ENCODE measurements around the gene NECAB2. TPM values are rescaled to one million over a fixed set of nuclear protein-coding genes. Genes with fewer than 3 reads are reported as not detected.

NECAB2 gene
- total RNA-seq, 1 donor from 2014 or later = 0.32 TPM

DNA sequence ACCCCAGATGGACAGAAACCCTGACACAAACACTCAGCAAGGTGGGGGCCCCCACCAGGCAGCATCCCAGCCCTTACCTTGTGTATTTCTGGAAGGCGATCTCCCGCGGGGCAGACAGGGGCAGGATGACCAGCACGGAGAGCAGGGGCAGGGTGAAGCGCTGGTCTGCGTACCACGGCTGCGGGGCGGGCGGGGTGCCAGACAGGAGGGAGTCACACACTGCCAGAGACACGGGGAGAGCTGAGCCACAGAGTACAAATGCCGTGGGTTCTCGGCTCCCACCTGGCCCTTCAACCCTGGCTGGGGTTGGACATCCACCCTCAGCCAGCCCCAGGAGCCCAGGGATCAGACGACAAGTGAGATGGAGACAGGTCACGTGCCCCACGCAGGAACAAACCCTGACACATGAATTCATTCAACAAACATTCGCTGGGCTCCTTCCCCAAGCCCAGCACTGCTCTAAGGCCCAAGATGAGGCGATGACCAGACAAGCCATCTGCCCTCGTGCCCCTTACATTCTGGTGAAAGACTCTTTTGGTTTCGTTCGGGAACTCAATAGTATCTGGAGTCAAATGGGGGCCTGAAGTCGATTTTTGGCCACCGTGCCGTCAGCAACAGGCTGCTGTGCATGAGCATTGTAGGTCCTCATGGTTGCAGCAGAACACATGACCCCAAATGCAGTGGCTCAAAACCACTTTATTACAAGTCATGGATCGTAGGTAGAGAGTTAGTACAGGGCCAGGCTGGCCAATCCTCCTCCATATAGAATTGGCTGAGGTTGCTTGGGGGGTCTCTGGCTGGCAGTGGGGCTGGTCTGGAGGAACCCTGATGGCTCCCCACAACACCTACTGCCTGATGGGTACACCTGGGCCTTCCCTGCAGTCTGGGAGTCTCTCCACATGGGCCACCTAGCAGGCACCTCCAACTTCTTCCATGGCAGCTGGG, 65.5 kb downstream of the NECAB2 start:
- H3K27me3 Mint-ChIP-seq (ENCODE audit: low read depth, unreplicated experiment) = peaks cover 57% of the 10 kb centered on the region
- H3K4me1 ChIP-seq (ENCODE audit: insufficient read depth, low read length) = no peaks in the 10 kb centered on the region
- H3K4me3 ChIP-seq (ENCODE audit: insufficient read depth, low read depth, low read length) = no peak overlapping the region
- no peak overlapping the region for H3K4me2 ChIP-seq (ENCODE audit: low read length)
- H3K4me3 Mint-ChIP-seq (ENCODE audit: unreplicated experiment) = no peak overlapping the region
- H3K79me2 ChIP-seq (ENCODE audit: insufficient read depth, low read length) = no peaks in the 10 kb centered on the region
- TF ChIP-seq, protein P1, sequence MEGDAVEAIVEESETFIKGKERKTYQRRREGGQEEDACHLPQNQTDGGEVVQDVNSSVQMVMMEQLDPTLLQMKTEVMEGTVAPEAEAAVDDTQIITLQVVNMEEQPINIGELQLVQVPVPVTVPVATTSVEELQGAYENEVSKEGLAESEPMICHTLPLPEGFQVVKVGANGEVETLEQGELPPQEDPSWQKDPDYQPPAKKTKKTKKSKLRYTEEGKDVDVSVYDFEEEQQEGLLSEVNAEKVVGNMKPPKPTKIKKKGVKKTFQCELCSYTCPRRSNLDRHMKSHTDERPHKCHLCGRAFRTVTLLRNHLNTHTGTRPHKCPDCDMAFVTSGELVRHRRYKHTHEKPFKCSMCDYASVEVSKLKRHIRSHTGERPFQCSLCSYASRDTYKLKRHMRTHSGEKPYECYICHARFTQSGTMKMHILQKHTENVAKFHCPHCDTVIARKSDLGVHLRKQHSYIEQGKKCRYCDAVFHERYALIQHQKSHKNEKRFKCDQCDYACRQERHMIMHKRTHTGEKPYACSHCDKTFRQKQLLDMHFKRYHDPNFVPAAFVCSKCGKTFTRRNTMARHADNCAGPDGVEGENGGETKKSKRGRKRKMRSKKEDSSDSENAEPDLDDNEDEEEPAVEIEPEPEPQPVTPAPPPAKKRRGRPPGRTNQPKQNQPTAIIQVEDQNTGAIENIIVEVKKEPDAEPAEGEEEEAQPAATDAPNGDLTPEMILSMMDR (IDR thresholded peaks at IDR 0.05; ENCODE audit: insufficient read depth, low read depth, low read length) = no peak
- TF ChIP-seq EZH2 (IDR thresholded peaks at IDR 0.05; ENCODE audit: insufficient read depth, low read length) = no peak
- H4K20me1 ChIP-seq (ENCODE audit: insufficient read depth, low read length) = no peaks in the 10 kb centered on the region
- no peak overlapping the region for H3K9ac ChIP-seq (ENCODE audit: low read length)
- H3K36me3 Mint-ChIP-seq (ENCODE audit: low read depth, unreplicated experiment) = peaks cover 9% of the 10 kb centered on the region
- H3K27ac ChIP-seq (ENCODE audit: low read depth, low read length) = no peak overlapping the region
- H3K27me3 ChIP-seq (ENCODE audit: insufficient read depth, low read length) = peaks cover 2% of the 10 kb centered on the region
- peaks cover 13% of the 10 kb centered on the region for H3K9me3 Mint-ChIP-seq (ENCODE audit: unreplicated experiment)
- no peak overlapping the region for H3K27ac Mint-ChIP-seq (ENCODE audit: unreplicated experiment)
- DNase-seq (ENCODE audit: low read depth) (no peak), FAIRE-seq (no peak)
- peaks cover 9% of the 10 kb centered on the region for H3K9me3 ChIP-seq (ENCODE audit: insufficient read depth, low read depth, low read length)
- no peak overlapping the region for H2AFZ ChIP-seq (ENCODE audit: low read depth, low read length)
- H3K36me3 ChIP-seq (ENCODE audit: insufficient read depth, low read length) = no peaks in the 10 kb centered on the region
- no peaks in the 10 kb centered on the region for H3K4me1 Mint-ChIP-seq (ENCODE audit: low read depth, unreplicated experiment)

DNA sequence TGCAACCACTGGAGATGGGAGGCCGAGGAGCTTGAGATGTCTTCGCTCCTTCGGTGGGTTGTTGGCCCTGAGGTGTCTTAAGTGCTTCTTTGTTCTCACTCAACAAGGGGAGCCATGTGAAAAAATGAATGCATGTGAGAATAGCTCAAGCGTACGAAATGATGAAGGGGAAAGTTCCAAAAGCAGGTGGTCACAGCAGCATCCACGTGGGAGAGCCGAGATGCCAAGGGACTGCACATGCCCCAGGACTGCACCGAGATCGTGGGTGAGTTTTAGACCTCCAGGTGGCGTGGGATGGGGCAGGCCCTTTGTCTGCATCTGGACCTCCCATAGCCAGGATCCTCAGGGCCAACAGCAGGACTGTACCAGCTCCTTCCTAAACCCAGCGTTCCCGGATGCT, 66.5 kb downstream of the NECAB2 start:
- H3K27me3 ChIP-seq (ENCODE audit: insufficient read depth, low read length) = peaks cover 5% of the 10 kb centered on the region
- Mint-ChIP-seq H3K9me3 (ENCODE audit: unreplicated experiment) (peaks cover 11% of the 10 kb centered on the region), H3K27ac (ENCODE audit: unreplicated experiment) (no peak overlapping the region), H3K4me3 (ENCODE audit: unreplicated experiment) (no peak overlapping the region), H3K27me3 (ENCODE audit: low read depth, unreplicated experiment) (peaks cover 61% of the 10 kb centered on the region), H3K4me1 (ENCODE audit: low read depth, unreplicated experiment) (no peaks in the 10 kb centered on the region), H3K36me3 (ENCODE audit: low read depth, unreplicated experiment) (peaks cover 7% of the 10 kb centered on the region)
- H3K9me3 ChIP-seq (ENCODE audit: insufficient read depth, low read depth, low read length) = peaks cover 9% of the 10 kb centered on the region
- no peak overlapping the region for H2AFZ ChIP-seq (ENCODE audit: low read depth, low read length)
- H3K27ac ChIP-seq (ENCODE audit: low read depth, low read length) = no peak overlapping the region
- no peak overlapping the region for H3K9ac ChIP-seq (ENCODE audit: low read length)
- no peaks in the 10 kb centered on the region for H4K20me1 ChIP-seq (ENCODE audit: insufficient read depth, low read length)
- FAIRE-seq (no peak), DNase-seq (ENCODE audit: low read depth) (no peak)
- no peaks in the 10 kb centered on the region for H3K36me3 ChIP-seq (ENCODE audit: insufficient read depth, low read length)
- TF ChIP-seq EZH2 (IDR thresholded peaks at IDR 0.05; ENCODE audit: insufficient read depth, low read length) = no peak
- TF ChIP-seq, protein P1 (IDR thresholded peaks at IDR 0.05; ENCODE audit: insufficient read depth, low read depth, low read length) = no peak
- no peak overlapping the region for H3K4me3 ChIP-seq (ENCODE audit: insufficient read depth, low read depth, low read length)
- no peaks in the 10 kb centered on the region for H3K4me1 ChIP-seq (ENCODE audit: insufficient read depth, low read length)
- H3K79me2 ChIP-seq (ENCODE audit: insufficient read depth, low read length) = no peaks in the 10 kb centered on the region
- no peak overlapping the region for H3K4me2 ChIP-seq (ENCODE audit: low read length)

DNA sequence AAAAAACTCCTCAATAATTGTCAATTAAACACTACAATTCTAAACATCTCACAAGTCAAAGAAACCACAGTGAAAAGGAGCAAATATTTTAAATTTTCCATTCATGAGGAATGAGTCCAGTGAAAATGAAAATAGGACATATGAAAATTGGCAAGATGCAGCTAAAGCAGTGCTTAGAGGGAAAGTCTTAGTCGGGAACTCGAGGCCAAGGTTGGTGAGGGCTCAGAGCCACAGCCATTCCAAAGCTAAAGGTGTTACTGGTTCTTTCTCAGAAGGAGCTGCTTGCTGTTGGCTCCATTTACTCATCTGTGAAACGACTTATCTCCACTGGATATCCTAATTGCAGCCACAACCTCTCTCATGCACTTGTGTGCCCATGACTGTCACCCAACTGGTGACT, 68.1 kb downstream of the NECAB2 start:
- Histone ChIP-seq H3K4me2 (ENCODE audit: low read length) (no peak overlapping the region), H3K9ac (ENCODE audit: low read length) (no peak overlapping the region), H3K4me3 (ENCODE audit: insufficient read depth, low read depth, low read length) (no peak overlapping the region), H4K20me1 (ENCODE audit: insufficient read depth, low read length) (no peaks in the 10 kb centered on the region), H3K79me2 (ENCODE audit: insufficient read depth, low read length) (no peaks in the 10 kb centered on the region), H2AFZ (ENCODE audit: low read depth, low read length) (no peak overlapping the region), H3K36me3 (ENCODE audit: insufficient read depth, low read length) (no peaks in the 10 kb centered on the region), H3K4me1 (ENCODE audit: insufficient read depth, low read length) (no peaks in the 10 kb centered on the region), H3K9me3 (ENCODE audit: insufficient read depth, low read depth, low read length) (peaks cover 9% of the 10 kb centered on the region), H3K27ac (ENCODE audit: low read depth, low read length) (no peak overlapping the region), H3K27me3 (ENCODE audit: insufficient read depth, low read length) (peaks cover 18% of the 10 kb centered on the region)
- H3K27me3 Mint-ChIP-seq (ENCODE audit: low read depth, unreplicated experiment) = peaks cover 58% of the 10 kb centered on the region
- DNase-seq (ENCODE audit: low read depth) (no peak), FAIRE-seq (no peak)
- no peak overlapping the region for H3K4me3 Mint-ChIP-seq (ENCODE audit: unreplicated experiment)
- H3K9me3 Mint-ChIP-seq (ENCODE audit: unreplicated experiment) = peaks cover 8% of the 10 kb centered on the region
- no peak overlapping the region for H3K27ac Mint-ChIP-seq (ENCODE audit: unreplicated experiment)
- TF ChIP-seq EZH2 (IDR thresholded peaks at IDR 0.05; ENCODE audit: insufficient read depth, low read length) = no peak
- TF ChIP-seq, protein P1 (IDR thresholded peaks at IDR 0.05; ENCODE audit: insufficient read depth, low read depth, low read length) = no peak
- peaks cover 5% of the 10 kb centered on the region for H3K36me3 Mint-ChIP-seq (ENCODE audit: low read depth, unreplicated experiment)
- no peaks in the 10 kb centered on the region for H3K4me1 Mint-ChIP-seq (ENCODE audit: low read depth, unreplicated experiment)
